ENCODE measurements around the gene ATP9B.

ATP9B gene

DNA sequence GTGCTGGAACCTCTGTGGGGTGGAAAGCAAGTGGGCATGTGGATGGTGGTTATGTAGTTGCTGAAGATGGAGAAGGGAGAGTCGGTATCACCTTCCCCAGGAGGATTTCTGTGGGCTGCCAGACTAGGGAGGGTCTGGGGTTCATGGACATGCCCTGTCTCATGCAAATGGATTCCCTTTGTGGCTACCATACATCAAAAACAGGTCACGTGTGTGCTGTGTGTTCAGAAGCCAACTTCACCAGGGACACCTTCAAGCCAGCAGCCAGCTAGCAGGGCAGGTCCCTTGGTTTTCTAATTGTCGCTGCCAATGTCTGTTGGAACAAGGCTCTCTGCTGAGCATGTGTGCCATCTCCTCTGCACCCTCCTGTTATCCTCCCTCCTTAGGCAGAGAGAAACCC, 155.2 kb downstream of the ATP9B start:
- in situ Hi-C loops (cut with MboI; ENCODE audit: low pct_unique_long_range_greater_than_20kb, low sequenced_read_pairs, unreplicated experiment), result no loop called here
- DNase-seq (ENCODE audit: low spot score), result no peak

DNA sequence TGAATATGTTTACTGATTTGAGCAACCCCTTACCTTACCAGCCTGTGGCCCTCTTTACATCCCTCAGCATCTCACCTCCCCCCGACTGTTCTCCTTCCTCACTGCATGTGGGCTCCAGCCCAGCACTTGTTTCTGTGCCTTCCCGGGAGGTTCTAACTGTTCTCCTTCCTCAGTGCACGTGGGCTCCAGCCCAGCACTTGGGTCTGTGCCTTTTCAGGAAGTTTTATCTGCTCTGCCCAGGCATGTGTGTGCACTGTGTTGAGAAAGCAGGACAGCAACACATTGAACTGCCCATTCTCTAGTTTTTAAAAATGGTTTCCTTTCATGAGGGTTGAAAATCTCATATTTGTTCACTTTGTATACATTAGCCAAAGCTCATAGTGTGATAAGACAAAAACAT, 158.4 kb downstream of the ATP9B start:
- in situ Hi-C loops (cut with MboI; ENCODE audit: low pct_unique_long_range_greater_than_20kb, low sequenced_read_pairs, unreplicated experiment), result no loop called here
- TF ChIP-seq, protein P1, sequence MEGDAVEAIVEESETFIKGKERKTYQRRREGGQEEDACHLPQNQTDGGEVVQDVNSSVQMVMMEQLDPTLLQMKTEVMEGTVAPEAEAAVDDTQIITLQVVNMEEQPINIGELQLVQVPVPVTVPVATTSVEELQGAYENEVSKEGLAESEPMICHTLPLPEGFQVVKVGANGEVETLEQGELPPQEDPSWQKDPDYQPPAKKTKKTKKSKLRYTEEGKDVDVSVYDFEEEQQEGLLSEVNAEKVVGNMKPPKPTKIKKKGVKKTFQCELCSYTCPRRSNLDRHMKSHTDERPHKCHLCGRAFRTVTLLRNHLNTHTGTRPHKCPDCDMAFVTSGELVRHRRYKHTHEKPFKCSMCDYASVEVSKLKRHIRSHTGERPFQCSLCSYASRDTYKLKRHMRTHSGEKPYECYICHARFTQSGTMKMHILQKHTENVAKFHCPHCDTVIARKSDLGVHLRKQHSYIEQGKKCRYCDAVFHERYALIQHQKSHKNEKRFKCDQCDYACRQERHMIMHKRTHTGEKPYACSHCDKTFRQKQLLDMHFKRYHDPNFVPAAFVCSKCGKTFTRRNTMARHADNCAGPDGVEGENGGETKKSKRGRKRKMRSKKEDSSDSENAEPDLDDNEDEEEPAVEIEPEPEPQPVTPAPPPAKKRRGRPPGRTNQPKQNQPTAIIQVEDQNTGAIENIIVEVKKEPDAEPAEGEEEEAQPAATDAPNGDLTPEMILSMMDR (IDR thresholded peaks at IDR 0.05; ENCODE audit: extremely low read depth, insufficient read depth, missing control alignments), result no peak
- DNase-seq (ENCODE audit: low spot score), result no peak

More for the DNA sequence above, 155.2 kb downstream of the ATP9B start:
- TF ChIP-seq, protein P1 (IDR thresholded peaks at IDR 0.05; ENCODE audit: extremely low read depth, insufficient read depth, missing control alignments), result no peak

DNA sequence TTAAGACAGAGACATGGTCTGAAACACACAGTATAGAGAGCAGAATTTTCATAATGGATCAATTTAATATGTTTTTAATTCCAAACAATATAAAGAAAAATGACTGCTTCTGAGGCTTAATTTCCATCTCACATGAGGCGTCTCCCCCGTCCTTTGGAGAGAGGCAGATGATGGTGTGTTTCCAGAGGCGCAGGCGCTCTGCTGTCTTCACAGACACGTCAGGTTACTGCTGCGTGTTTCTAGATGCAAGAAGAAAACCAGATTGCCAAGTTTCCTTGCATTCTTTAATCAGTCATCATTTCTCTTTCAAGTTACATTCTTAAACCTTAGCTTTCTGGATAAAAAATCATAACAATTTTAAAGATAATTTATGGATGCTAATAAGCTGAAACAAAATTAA, 160.2 kb downstream of the ATP9B start:
- no peak for DNase-seq (ENCODE audit: low spot score)
- in situ Hi-C loops (cut with MboI; ENCODE audit: low pct_unique_long_range_greater_than_20kb, low sequenced_read_pairs, unreplicated experiment), result no loop called here
- TF ChIP-seq, protein P1 (IDR thresholded peaks at IDR 0.05; ENCODE audit: extremely low read depth, insufficient read depth, missing control alignments), result no peak

DNA sequence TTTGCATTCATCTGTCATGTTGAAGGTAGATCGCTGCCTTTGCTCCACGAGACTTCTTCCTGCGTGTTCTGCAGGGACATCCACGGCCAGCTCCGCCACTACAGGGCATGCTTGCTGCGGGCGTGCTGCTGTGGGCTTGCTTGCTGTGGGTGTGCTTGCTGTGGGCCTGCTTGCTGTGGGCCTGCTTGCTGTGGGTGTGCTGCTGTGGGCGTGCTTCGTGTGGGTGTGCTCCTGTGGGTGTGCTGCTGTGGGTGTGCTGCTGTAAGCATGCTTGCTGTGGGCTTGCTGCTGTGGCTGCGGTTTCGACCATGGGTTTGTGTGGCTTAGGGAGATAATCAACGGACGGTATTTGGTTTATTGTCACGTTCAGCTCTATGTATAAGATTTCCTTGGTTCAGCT, 165.2 kb downstream of the ATP9B start:
- in situ Hi-C loops (cut with MboI; ENCODE audit: low pct_unique_long_range_greater_than_20kb, low sequenced_read_pairs, unreplicated experiment), result no loop called here
- TF ChIP-seq, protein P1 (IDR thresholded peaks at IDR 0.05; ENCODE audit: extremely low read depth, insufficient read depth, missing control alignments), result no peak
- no peak for DNase-seq (ENCODE audit: low spot score)

DNA sequence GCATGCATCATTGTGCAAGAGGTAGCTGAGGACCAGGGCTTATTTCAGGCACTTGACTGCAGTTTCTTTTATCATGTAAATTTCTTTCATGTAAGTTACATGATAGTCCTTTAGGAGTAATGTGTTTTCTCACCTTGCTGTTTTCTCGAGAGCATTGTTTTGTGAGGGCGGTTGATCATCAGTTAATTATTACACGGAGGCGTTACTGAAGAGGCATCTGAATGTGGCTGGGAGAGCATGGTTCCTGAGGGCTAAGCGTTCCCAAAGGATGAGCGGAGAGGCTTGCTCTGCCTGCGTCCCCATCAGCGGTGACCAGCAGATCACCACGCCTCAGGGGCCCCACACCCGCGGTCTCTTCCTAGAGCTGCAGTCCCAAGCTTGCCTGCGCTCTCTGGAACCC, 170.4 kb downstream of the ATP9B start:
- DNase-seq (ENCODE audit: low spot score), result no peak
- TF ChIP-seq, protein P1 (IDR thresholded peaks at IDR 0.05; ENCODE audit: extremely low read depth, insufficient read depth, missing control alignments), result no peak
- in situ Hi-C loops (cut with MboI; ENCODE audit: low pct_unique_long_range_greater_than_20kb, low sequenced_read_pairs, unreplicated experiment), result no loop called here

DNA sequence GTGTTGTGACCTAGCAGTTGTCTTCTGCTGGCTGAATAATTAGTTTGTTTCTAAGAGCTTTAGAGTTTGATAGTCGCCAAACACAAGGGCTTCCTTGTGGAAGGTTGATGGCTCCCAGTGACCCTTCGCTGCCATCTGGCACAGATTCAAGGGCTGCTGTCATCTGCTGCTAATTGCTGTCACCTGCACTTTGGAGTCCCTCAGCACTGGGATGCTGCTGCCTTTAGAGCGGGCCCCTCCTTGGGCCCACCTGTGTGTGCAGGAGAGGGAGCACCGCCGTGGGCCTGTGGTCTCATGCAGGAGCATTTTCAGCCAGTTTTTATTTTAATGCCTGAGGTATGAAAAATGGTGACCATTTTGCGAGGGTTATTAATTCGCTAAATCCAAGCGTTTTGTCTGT, 172.6 kb downstream of the ATP9B start:
- in situ Hi-C loops (cut with MboI; ENCODE audit: low pct_unique_long_range_greater_than_20kb, low sequenced_read_pairs, unreplicated experiment), result no loop called here
- DNase-seq (ENCODE audit: low spot score), result no peak
- TF ChIP-seq, protein P1 (IDR thresholded peaks at IDR 0.05; ENCODE audit: extremely low read depth, insufficient read depth, missing control alignments), result no peak

DNA sequence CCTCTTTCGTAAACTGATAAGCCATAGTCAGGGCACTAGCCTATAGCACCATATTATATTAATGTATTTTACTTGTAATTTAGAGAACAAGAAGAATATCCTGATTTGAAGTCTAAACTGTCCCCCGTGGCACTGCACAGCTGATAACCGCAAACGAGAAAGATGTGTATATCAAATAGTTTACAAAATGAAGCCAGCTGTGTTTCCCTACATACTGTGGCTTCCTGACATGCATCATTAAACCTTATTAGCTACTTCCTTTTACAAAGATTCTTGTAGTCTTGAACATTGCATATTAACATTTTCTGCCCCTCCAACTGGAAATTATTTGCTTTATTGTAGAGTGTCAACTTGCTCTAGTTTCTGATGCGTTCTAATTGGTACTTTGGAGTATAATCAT, 173.1 kb downstream of the ATP9B start:
- in situ Hi-C loops (cut with MboI; ENCODE audit: low pct_unique_long_range_greater_than_20kb, low sequenced_read_pairs, unreplicated experiment), result no loop called here
- TF ChIP-seq, protein P1 (IDR thresholded peaks at IDR 0.05; ENCODE audit: extremely low read depth, insufficient read depth, missing control alignments), result no peak
- no peak for DNase-seq (ENCODE audit: low spot score)

Data from GM13977 (cell line).